Endodermal cell (in vitro differentiated cells): Measurements from ENCODE around the gene OXSR1. TPM values are rescaled to one million over a fixed set of nuclear protein-coding genes. Genes with fewer than 3 reads are reported as not detected.

ENCODE experiments used
- DNase-seq: peaks from one replicate; pipeline ENCODE4 v3.0.0-alpha.2; 2017
- H3K27ac ChIP-seq: 2 replicates; pipeline ENCODE4 v1.5.1; 2013; ENCODE audit warnings: mild to moderate bottlenecking, low read depth, low read length, moderate library complexity
- H3K27me3 ChIP-seq: 2 replicates; pipeline ENCODE4 v1.6.1; 2013; ENCODE audit warnings: mild to moderate bottlenecking, low read length, moderate library complexity; ENCODE audit not compliant: insufficient read depth, control insufficient read depth, poor library complexity, severe bottlenecking
- H3K36me3 ChIP-seq: 2 replicates; pipeline ENCODE4 v1.7.0; 2013; ENCODE audit warnings: mild to moderate bottlenecking, low read length, moderate library complexity; ENCODE audit not compliant: control insufficient read depth, insufficient read depth
- H3K4me1 ChIP-seq: one replicate; pipeline ENCODE4 v1.7.0; 2013; ENCODE audit warnings: low read length; ENCODE audit not compliant: control insufficient read depth, insufficient read depth
- H3K4me3 ChIP-seq: 2 replicates; pipeline ENCODE4 v1.5.1; 2013; ENCODE audit warnings: mild to moderate bottlenecking, low read length, moderate library complexity
- H3K9ac ChIP-seq: 2 replicates; pipeline ENCODE4 v1.6.1; 2013; ENCODE audit warnings: mild to moderate bottlenecking, low read length, moderate library complexity; ENCODE audit not compliant: poor library complexity, severe bottlenecking; ENCODE audit errors: extremely low read depth
- H3K9me3 ChIP-seq: 2 replicates; pipeline ENCODE4 v1.6.1; 2013; ENCODE audit warnings: mild to moderate bottlenecking, low read length, moderate library complexity; ENCODE audit not compliant: control insufficient read depth
- H3K27ac Mint-ChIP-seq: 2 replicates; pipeline ENCODE4 v1.8.0; 2020; ENCODE audit warnings: mixed read lengths
- H3K27me3 Mint-ChIP-seq: 2 replicates; pipeline ENCODE4 v1.8.0; 2021; ENCODE audit warnings: mild to moderate bottlenecking, mixed read lengths; ENCODE audit not compliant: insufficient read depth
- H3K36me3 Mint-ChIP-seq: 2 replicates; pipeline ENCODE4 v1.8.0; 2020; ENCODE audit warnings: low read depth, mixed read lengths
- H3K4me1 Mint-ChIP-seq: 2 replicates; pipeline ENCODE4 v1.8.0; 2020; ENCODE audit warnings: mixed read lengths
- H3K4me3 Mint-ChIP-seq: 2 replicates; pipeline ENCODE4 v1.8.0; 2020; ENCODE audit warnings: mild to moderate bottlenecking, moderate library complexity, mixed read lengths
- H3K9me3 Mint-ChIP-seq: 2 replicates; pipeline ENCODE4 v1.8.0; 2020; ENCODE audit warnings: mild to moderate bottlenecking, mixed read lengths
- WGBS, 2 experiments: methylation state at CpG; one replicate each; pipeline versions ENCODE4 v1.1.5 to v1.1.7; 2013; ENCODE audit warnings: missing lambda C conversion rate in 2 of 2, mixed read lengths in 1 of 2; ENCODE audit not compliant: insufficient coverage in 1 of 2, insufficient read length in 1 of 2; 5-methylcytosine and 5-hydroxymethylcytosine counted together
- total RNA-seq, 2 donors: library from RNA; stranded (reverse); fragmentation: NEBNext Ultra II Directional in 1 of 2; extraction: Animal tissue kit (Norgen Biotek cat#: 25700) in 1 of 2; gene quantifications; 2 replicates in 1 of 2; 3 replicates in 1 of 2; pipeline ENCODE4 v1.2.1, GENCODE V29; 2021
- TF ChIP-seq, protein P1 (sequence below): fragments of 200-600 bp; sonication (generic); conservative IDR thresholded peaks from 2 replicates; pipeline ENCODE4 v1.5.0; 2021; ENCODE audit warnings: antibody characterized with exemption, mild to moderate bottlenecking

The OXSR1 gene
- total RNA-seq, 2 donors from 2014 or later: 41.9 to 55.5 TPM

GRCh38 chr3:38203690-38204089, 38.4 kb downstream of the OXSR1 start:
- H3K36me3 ChIP-seq: peaks cover 45% of the 10 kb centered on the region
- DNase-seq: no peak
- no peak overlapping the region for H3K27ac ChIP-seq
- peaks cover 36% of the 10 kb centered on the region for H3K36me3 Mint-ChIP-seq
- H3K4me3 ChIP-seq: no peak overlapping the region
- H3K27ac Mint-ChIP-seq: no peak overlapping the region
- WGBS, 2 experiments: 88 to 100% methylated on average over 1 to 2 of the region's 2 CpGs
- H3K4me1 Mint-ChIP-seq: peaks cover 7% of the 10 kb centered on the region
- no peaks in the 10 kb centered on the region for H3K9me3 Mint-ChIP-seq
- H3K27me3 Mint-ChIP-seq: no peaks in the 10 kb centered on the region
- no peaks in the 10 kb centered on the region for H3K9me3 ChIP-seq
- no peak overlapping the region for H3K4me3 Mint-ChIP-seq
- TF ChIP-seq, protein P1, sequence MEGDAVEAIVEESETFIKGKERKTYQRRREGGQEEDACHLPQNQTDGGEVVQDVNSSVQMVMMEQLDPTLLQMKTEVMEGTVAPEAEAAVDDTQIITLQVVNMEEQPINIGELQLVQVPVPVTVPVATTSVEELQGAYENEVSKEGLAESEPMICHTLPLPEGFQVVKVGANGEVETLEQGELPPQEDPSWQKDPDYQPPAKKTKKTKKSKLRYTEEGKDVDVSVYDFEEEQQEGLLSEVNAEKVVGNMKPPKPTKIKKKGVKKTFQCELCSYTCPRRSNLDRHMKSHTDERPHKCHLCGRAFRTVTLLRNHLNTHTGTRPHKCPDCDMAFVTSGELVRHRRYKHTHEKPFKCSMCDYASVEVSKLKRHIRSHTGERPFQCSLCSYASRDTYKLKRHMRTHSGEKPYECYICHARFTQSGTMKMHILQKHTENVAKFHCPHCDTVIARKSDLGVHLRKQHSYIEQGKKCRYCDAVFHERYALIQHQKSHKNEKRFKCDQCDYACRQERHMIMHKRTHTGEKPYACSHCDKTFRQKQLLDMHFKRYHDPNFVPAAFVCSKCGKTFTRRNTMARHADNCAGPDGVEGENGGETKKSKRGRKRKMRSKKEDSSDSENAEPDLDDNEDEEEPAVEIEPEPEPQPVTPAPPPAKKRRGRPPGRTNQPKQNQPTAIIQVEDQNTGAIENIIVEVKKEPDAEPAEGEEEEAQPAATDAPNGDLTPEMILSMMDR: no peak
- H3K4me1 ChIP-seq: no peaks in the 10 kb centered on the region
- H3K9ac ChIP-seq: no peak overlapping the region
- no peaks in the 10 kb centered on the region for H3K27me3 ChIP-seq

- H3K4me3 Mint-ChIP-seq: no peak overlapping the region
- H3K36me3 Mint-ChIP-seq: peaks cover 30% of the 10 kb centered on the region
- Histone ChIP-seq H3K27ac (no peak overlapping the region), H3K4me3 (no peak overlapping the region), H3K9me3 (no peaks in the 10 kb centered on the region), H3K36me3 (peaks cover 35% of the 10 kb centered on the region), H3K9ac (no peak overlapping the region), H3K4me1 (no peaks in the 10 kb centered on the region), H3K27me3 (no peaks in the 10 kb centered on the region)
- no peaks in the 10 kb centered on the region for H3K9me3 Mint-ChIP-seq
- no peaks in the 10 kb centered on the region for H3K27me3 Mint-ChIP-seq
- peaks cover 9% of the 10 kb centered on the region for H3K4me1 Mint-ChIP-seq
- H3K27ac Mint-ChIP-seq: peak overlapping the region; percentile 14
- TF ChIP-seq, protein P1: no peak
- 75 to 96% methylated on average over 1 to 4 of the region's 4 CpGs for WGBS, 2 experiments
- no peak for DNase-seq
Observed at GRCh38 chr3:38204599-38205471, 39.5 kb downstream of the OXSR1 start.

GRCh38 chr3:38205472-38205805, 40.1 kb downstream of the OXSR1 start:
- H3K27me3 Mint-ChIP-seq: no peaks in the 10 kb centered on the region
- peaks cover 27% of the 10 kb centered on the region for H3K36me3 Mint-ChIP-seq
- no peak overlapping the region for H3K27ac Mint-ChIP-seq
- Histone ChIP-seq H3K9ac (no peak overlapping the region), H3K36me3 (peaks cover 29% of the 10 kb centered on the region), H3K4me1 (no peaks in the 10 kb centered on the region), H3K27ac (no peak overlapping the region), H3K9me3 (no peaks in the 10 kb centered on the region), H3K27me3 (no peaks in the 10 kb centered on the region), H3K4me3 (no peak overlapping the region)
- H3K9me3 Mint-ChIP-seq: no peaks in the 10 kb centered on the region
- peaks cover 9% of the 10 kb centered on the region for H3K4me1 Mint-ChIP-seq
- no peak overlapping the region for H3K4me3 Mint-ChIP-seq
- TF ChIP-seq, protein P1: no peak
- DNase-seq: no peak
- 92 to 93% methylated on average over 3 of the region's 3 CpGs for WGBS, 2 experiments
